ENCODE data around the gene NRXN3. TPM values are rescaled to one million over a fixed set of nuclear protein-coding genes. Genes with fewer than 3 reads are reported as not detected.

NRXN3 gene
- total and polyA plus RNA-seq, 2 donors (not counting 1 experiment from before 2014, with no cell fraction given) = 0.83 to 34.6 TPM

GRCh38 chr14:78666336-78667056, 496.3 kb downstream of the NRXN3 start:
- no peaks in the 10 kb centered on the region for H3K36me3 ChIP-seq (ENCODE audit: control insufficient read depth, insufficient read depth, low read length)
- no peak overlapping the region for H2AFZ ChIP-seq (ENCODE audit: low read length)
- H3K27ac ChIP-seq (ENCODE audit: insufficient read depth, low read length) = no peak overlapping the region
- no peak for TF ChIP-seq EZH2 (IDR thresholded peaks at IDR 0.05; ENCODE audit: low read length, missing control alignments)
- no peak for TF ChIP-seq CTCF (conservative IDR thresholded peaks at IDR 0.05 in 1 of 2, IDR thresholded peaks at IDR 0.05 in 1 of 2; ENCODE audit: low read depth in 1 of 2, low read length in 2 of 2)
- no peak overlapping the region for H3K9ac ChIP-seq (ENCODE audit: insufficient read depth, low read length)
- no peaks in the 10 kb centered on the region for H3K79me2 ChIP-seq (ENCODE audit: control insufficient read depth, insufficient read depth, low read length)
- no peaks in the 10 kb centered on the region for H3K27me3 ChIP-seq (ENCODE audit: control insufficient read depth, insufficient read depth, low read length)
- H3K4me3 ChIP-seq (replicated peaks in 1 of 4; ENCODE audit: control extremely low read depth in 1 of 4, insufficient read depth in 1 of 4, low read depth in 3 of 4, low read length in 4 of 4) = no peak overlapping the region
- H3K4me2 ChIP-seq (ENCODE audit: extremely low read depth, insufficient read depth, low read length) = no peak overlapping the region
- H3K9me3 ChIP-seq (ENCODE audit: control insufficient read depth, insufficient read depth, low read depth, low read length) = no peaks in the 10 kb centered on the region
- no peak for DNase-seq (ENCODE audit: low read depth in 2 of 2)
- no peaks in the 10 kb centered on the region for H3K4me1 ChIP-seq (ENCODE audit: control insufficient read depth, extremely low read depth, insufficient read depth, low read length)
- no peaks in the 10 kb centered on the region for H4K20me1 ChIP-seq (ENCODE audit: control insufficient read depth, extremely low read depth, insufficient read depth, low read length)

GRCh38 chr14:78667141-78667540, 497.0 kb downstream of the NRXN3 start:
- Histone ChIP-seq H3K4me3 (replicated peaks in 1 of 4; ENCODE audit: control extremely low read depth in 1 of 4, insufficient read depth in 1 of 4, low read depth in 3 of 4, low read length in 4 of 4) (no peak overlapping the region), H3K79me2 (ENCODE audit: control insufficient read depth, insufficient read depth, low read length) (no peaks in the 10 kb centered on the region), H3K9ac (ENCODE audit: insufficient read depth, low read length) (no peak overlapping the region), H3K9me3 (ENCODE audit: control insufficient read depth, insufficient read depth, low read depth, low read length) (no peaks in the 10 kb centered on the region), H3K36me3 (ENCODE audit: control insufficient read depth, insufficient read depth, low read length) (no peaks in the 10 kb centered on the region), H3K4me2 (ENCODE audit: extremely low read depth, insufficient read depth, low read length) (no peak overlapping the region), H3K4me1 (ENCODE audit: control insufficient read depth, extremely low read depth, insufficient read depth, low read length) (no peaks in the 10 kb centered on the region), H2AFZ (ENCODE audit: low read length) (no peak overlapping the region), H3K27me3 (ENCODE audit: control insufficient read depth, insufficient read depth, low read length) (no peaks in the 10 kb centered on the region), H4K20me1 (ENCODE audit: control insufficient read depth, extremely low read depth, insufficient read depth, low read length) (no peaks in the 10 kb centered on the region), H3K27ac (ENCODE audit: insufficient read depth, low read length) (no peak overlapping the region)
- TF ChIP-seq EZH2 (IDR thresholded peaks at IDR 0.05; ENCODE audit: low read length, missing control alignments) (no peak), CTCF (conservative IDR thresholded peaks at IDR 0.05 in 1 of 2, IDR thresholded peaks at IDR 0.05 in 1 of 2; ENCODE audit: low read depth in 1 of 2, low read length in 2 of 2) (no peak)
- no peak for DNase-seq (ENCODE audit: low read depth in 2 of 2)

- no peak for DNase-seq (ENCODE audit: low read depth in 2 of 2)
- Histone ChIP-seq H3K4me3 (replicated peaks in 1 of 4; ENCODE audit: control extremely low read depth in 1 of 4, insufficient read depth in 1 of 4, low read depth in 3 of 4, low read length in 4 of 4) (no peak overlapping the region), H3K27ac (ENCODE audit: insufficient read depth, low read length) (no peak overlapping the region), H3K79me2 (ENCODE audit: control insufficient read depth, insufficient read depth, low read length) (no peaks in the 10 kb centered on the region), H4K20me1 (ENCODE audit: control insufficient read depth, extremely low read depth, insufficient read depth, low read length) (no peaks in the 10 kb centered on the region), H3K9ac (ENCODE audit: insufficient read depth, low read length) (no peak overlapping the region), H3K27me3 (ENCODE audit: control insufficient read depth, insufficient read depth, low read length) (no peaks in the 10 kb centered on the region), H3K4me2 (ENCODE audit: extremely low read depth, insufficient read depth, low read length) (no peak overlapping the region), H2AFZ (ENCODE audit: low read length) (no peak overlapping the region), H3K36me3 (ENCODE audit: control insufficient read depth, insufficient read depth, low read length) (no peaks in the 10 kb centered on the region), H3K4me1 (ENCODE audit: control insufficient read depth, extremely low read depth, insufficient read depth, low read length) (no peaks in the 10 kb centered on the region), H3K9me3 (ENCODE audit: control insufficient read depth, insufficient read depth, low read depth, low read length) (no peaks in the 10 kb centered on the region)
- TF ChIP-seq EZH2 (IDR thresholded peaks at IDR 0.05; ENCODE audit: low read length, missing control alignments) = no peak
- no peak for TF ChIP-seq CTCF (conservative IDR thresholded peaks at IDR 0.05 in 1 of 2, IDR thresholded peaks at IDR 0.05 in 1 of 2; ENCODE audit: low read depth in 1 of 2, low read length in 2 of 2)
Observed at GRCh38 chr14:78673845-78674244, 503.7 kb downstream of the NRXN3 start.

All from fibroblast of lung (primary cell).